Fibroblast of villous mesenchyme (primary cell): ENCODE results near the gene GSPT1. TPM values are rescaled to one million over a fixed set of nuclear protein-coding genes. Genes with fewer than 3 reads are reported as not detected.
A peak's percentile ranks its signal among the peaks of the same experiment; 100 is the strongest.

Source experiments
- DNase-seq: peaks from one replicate; pipeline ENCODE4 v3.0.0-alpha.2; 2010; ENCODE audit warnings: low read depth
- H3K4me3 ChIP-seq: 2 replicates; pipeline ENCODE4 v1.5.1; 2011; ENCODE audit warnings: low read depth, mild to moderate bottlenecking, low read length
- CTCF ChIP-seq: IDR thresholded peaks from 2 replicates; pipeline ENCODE4 v1.5.1; 2012; ENCODE audit warnings: low read depth, mild to moderate bottlenecking, low read length; ENCODE audit not compliant: insufficient read depth
- total RNA-seq: library from RNA; depleted of rRNA; stranded (reverse); fragments of >200 nt; gene quantifications from 2 replicates; pipeline ENCODE4 v1.2.3, GENCODE V29; 2012

The GSPT1 gene
- total RNA-seq, 1 donor = 170 TPM

GRCh38 chr16:11890231-11890965 is 25.4 kb downstream of the GSPT1 start:
- DNase-seq = no peak
- no peak for TF ChIP-seq CTCF
- H3K4me3 ChIP-seq = no peak overlapping the region

- DNase-seq = no peak
- TF ChIP-seq CTCF = no peak
- H3K4me3 ChIP-seq = no peak overlapping the region
Observed at GRCh38 chr16:11886881-11887280, 28.9 kb downstream of the GSPT1 start.

DNA sequence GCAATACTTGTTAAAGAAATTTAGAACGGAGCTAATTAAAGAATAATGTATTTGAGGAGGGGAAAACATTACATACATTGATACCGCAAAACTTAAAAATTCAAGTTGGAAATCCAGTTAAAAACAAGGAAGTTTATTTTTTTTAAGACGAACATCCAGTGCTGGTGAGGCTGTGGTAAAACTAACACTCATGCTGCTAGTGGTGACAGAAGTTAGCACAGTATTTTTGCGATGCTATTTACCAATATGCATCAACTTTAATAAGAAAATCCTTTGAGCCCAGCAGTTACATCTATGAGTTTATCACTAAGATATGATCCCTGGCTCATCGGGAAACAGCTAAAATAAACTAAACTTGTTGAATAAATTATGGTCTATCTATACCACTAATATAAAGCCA is 31.7 kb downstream of the GSPT1 start:
- no peak for TF ChIP-seq CTCF
- H3K4me3 ChIP-seq = no peak overlapping the region
- DNase-seq = no peak

DNA sequence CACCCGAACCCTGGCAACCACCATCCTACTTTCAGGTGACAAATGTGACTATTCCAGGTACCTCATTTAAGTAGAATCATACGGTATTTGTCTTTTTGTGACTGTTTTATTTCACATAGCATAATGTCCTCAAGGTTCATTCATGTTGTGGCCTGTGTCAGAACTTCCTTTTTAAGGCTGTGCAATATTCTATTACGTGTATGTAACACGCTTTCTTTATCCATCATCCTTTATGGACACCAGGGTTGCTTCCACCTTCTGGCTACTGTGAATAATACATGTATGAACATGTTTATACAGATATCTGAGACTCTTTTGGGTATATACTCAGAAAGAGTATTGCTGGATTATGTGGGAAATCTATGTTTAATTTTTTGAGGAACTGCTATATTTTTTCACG is 35.7 kb downstream of the GSPT1 start:
- H3K4me3 ChIP-seq = no peak overlapping the region
- no peak for DNase-seq
- TF ChIP-seq CTCF = no peak

DNA sequence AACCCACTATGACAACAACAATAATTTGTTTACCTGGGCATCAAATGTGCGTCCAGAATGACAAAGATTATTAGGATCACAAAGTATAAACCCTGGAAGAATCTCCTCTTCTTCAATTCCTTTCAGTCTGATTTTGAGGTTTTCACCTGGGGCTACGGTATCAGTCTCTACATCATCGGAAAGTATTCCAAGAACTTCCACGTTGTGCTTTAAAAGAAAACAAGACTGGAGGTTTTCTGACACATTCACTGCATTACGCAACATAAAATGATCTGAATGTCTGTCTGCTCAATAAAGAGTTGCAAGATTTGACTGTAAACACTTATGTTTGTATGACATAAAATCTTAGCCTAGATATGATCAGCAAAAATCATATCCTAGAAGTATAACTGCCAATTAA is 38.4 kb downstream of the GSPT1 start:
- peak; percentile 44 for DNase-seq
- H3K4me3 ChIP-seq = no peak overlapping the region
- no peak for TF ChIP-seq CTCF

- H3K4me3 ChIP-seq = no peak overlapping the region
- DNase-seq = no peak
- no peak for TF ChIP-seq CTCF
Observed at GRCh38 chr16:11876306-11876705, 39.5 kb downstream of the GSPT1 start.

GRCh38 chr16:11875721-11876120 is 40.0 kb downstream of the GSPT1 start:
- DNase-seq = no peak
- TF ChIP-seq CTCF = no peak
- no peak overlapping the region for H3K4me3 ChIP-seq
